Uterus (tissue), 2 donors: Measurements from ENCODE around the gene BMERB1.

Source experiments
- POLR2A ChIP-seq, 2 donors: fragments of 450-650 bp; IDR thresholded peaks; one replicate each; pipeline ENCODE4 v1.6.1; 2016; ENCODE audit warnings: antibody characterized with exemption in 2 of 2, mild to moderate bottlenecking in 1 of 2, moderate library complexity in 1 of 2
- TF ChIP-seq, protein P1 (sequence below), 4 experiments: fragments of 200-600 bp in 2 of 4; fragments of 450-650 bp in 2 of 4; sonication (generic) in 2 of 4; IDR thresholded peaks; one replicate each; pipeline ENCODE4 v1.5.1; 2016 to 2019; ENCODE audit warnings: antibody characterized with exemption in 4 of 4, mild to moderate bottlenecking in 2 of 4, moderate library complexity in 1 of 4

DNA sequence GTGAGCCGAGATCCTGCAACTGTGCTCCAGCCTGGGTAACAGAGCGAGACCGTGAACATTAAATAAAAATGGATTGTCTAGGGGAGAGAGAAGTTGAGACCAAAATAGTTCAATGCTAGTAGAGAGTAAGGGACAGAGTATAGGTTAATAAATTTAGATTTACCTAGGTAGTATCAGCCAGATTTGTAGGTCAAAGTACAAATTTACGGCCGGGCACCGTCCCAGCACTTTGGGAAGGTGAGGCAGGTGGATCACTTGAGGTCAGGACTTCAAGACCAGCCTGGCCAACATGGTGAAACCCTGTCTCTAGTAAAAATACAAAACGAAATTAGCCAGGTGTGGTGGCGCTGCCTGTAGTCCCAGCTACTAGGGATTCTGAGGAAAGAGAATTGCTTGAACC is 12.2 kb upstream of the BMERB1 start:
- TF ChIP-seq POLR2A (IDR thresholded peaks at IDR 0.05): no peak
- TF ChIP-seq, protein P1, sequence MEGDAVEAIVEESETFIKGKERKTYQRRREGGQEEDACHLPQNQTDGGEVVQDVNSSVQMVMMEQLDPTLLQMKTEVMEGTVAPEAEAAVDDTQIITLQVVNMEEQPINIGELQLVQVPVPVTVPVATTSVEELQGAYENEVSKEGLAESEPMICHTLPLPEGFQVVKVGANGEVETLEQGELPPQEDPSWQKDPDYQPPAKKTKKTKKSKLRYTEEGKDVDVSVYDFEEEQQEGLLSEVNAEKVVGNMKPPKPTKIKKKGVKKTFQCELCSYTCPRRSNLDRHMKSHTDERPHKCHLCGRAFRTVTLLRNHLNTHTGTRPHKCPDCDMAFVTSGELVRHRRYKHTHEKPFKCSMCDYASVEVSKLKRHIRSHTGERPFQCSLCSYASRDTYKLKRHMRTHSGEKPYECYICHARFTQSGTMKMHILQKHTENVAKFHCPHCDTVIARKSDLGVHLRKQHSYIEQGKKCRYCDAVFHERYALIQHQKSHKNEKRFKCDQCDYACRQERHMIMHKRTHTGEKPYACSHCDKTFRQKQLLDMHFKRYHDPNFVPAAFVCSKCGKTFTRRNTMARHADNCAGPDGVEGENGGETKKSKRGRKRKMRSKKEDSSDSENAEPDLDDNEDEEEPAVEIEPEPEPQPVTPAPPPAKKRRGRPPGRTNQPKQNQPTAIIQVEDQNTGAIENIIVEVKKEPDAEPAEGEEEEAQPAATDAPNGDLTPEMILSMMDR (IDR thresholded peaks at IDR 0.05): no peak
